Activated CD4-positive, alpha-beta T cell treated with anti-CD3 and anti-CD28 coated beads for 36 hours (primary cell): ENCODE data around the gene DUOXA1. TPM values are rescaled to one million over a fixed set of nuclear protein-coding genes. Genes with fewer than 3 reads are reported as not detected.

Experiments used
- ATAC-seq: fragments of 200-7000 bp; cut with Tn5 transposase; one replicate; pipeline ENCODE4 v1.10.0; 2021; ENCODE audit warnings: mild to moderate bottlenecking, moderate library complexity
- CTCF ChIA-PET: fragments of 350-600 bp; sonication (Branson Sonifier 250); formaldehyde crosslinking; loops from one replicate; lab custom pipeline; 2021; ENCODE audit warnings: antibody characterized with exemption; lab: Charles Lee
- POLR2A ChIA-PET: fragments of 350-600 bp; sonication (Branson Sonifier 250); formaldehyde crosslinking; loops from one replicate; lab custom pipeline; 2021; ENCODE audit warnings: antibody characterized with exemption, inconsistent platforms; lab: Charles Lee
- DNase-seq: peaks from one replicate; pipeline ENCODE4 v3.0.0-alpha.2; 2020
- H3K27ac Mint-ChIP-seq: one replicate; pipeline ENCODE4 v1.8.0; 2021; ENCODE audit warnings: mixed read lengths
- H3K27me3 Mint-ChIP-seq: one replicate; pipeline ENCODE4 v1.8.0; 2021; ENCODE audit warnings: mixed read lengths
- H3K36me3 Mint-ChIP-seq: one replicate; pipeline ENCODE4 v1.8.0; 2021; ENCODE audit warnings: low read depth, mixed read lengths
- H3K4me1 Mint-ChIP-seq: one replicate; pipeline ENCODE4 v1.8.0; 2021; ENCODE audit warnings: mixed read lengths
- H3K4me3 Mint-ChIP-seq: one replicate; pipeline ENCODE4 v1.8.0; 2021; ENCODE audit warnings: mild to moderate bottlenecking, moderate library complexity, mixed read lengths
- H3K9me3 Mint-ChIP-seq: one replicate; pipeline ENCODE4 v1.8.0; 2021; ENCODE audit warnings: low read depth, mixed read lengths
- intact Hi-C, 2 experiments: fragments of 100-400 bp; cut with DNase I in 1 of 2; cut with micrococcal nuclease in 1 of 2; formaldehyde crosslinking; loops; one replicate each; pipeline versions ENCODE4 v1.14.2 to v1.15.1; 2022 to 2024; cut with DNase I, micrococcal nuclease
- total RNA-seq, 2 experiments: library from RNA; stranded (reverse); gene quantifications; one replicate each; pipeline ENCODE4 v1.2.3, GENCODE V29; 2021

Gene DUOXA1
- total RNA-seq, 2 experiments from 2014 or later: 0.19 TPM; not detected in 1

DNA sequence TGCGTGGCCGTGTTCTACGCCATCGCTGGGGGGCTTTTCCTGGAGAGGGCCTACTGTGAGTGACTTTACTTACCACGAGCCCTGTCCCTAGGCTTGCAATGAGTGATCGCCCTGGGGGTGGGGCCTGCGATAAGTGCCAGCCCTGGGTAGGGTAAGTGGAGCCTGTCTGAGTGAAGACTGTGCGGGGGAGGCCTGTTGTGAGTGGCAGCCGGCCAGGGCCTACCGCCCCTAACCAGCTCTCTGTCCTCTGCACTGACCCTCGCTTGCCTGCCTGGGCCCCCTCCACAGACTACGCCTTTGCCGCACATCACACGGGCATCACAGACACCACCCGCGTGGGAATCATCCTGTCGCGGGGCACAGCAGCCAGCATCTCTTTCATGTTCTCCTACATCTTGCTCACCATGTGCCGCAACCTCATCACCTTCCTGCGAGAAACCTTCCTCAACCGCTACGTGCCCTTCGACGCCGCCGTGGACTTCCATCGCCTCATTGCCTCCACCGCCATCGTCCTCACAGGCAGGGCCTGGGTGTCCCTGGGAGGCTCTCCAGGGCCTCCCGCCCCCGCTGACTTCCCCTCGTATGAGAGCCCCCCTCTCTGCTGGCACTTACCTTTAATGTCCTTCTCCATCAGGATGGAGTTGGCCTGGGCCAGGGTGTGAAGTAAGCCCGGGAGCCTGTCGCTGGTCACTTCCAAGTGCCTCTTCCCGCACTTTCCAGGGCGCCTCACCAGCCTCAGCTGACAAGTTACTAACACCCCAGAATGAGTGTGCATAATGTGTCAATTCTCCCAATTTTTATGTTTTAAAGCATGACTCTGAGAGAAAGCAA lies 22.5 kb upstream of the DUOXA1 start:
- ChIA-PET CTCF (no interaction called here), POLR2A (no interaction called here)
- H3K27ac Mint-ChIP-seq: no peak overlapping the region
- no peak for DNase-seq
- H3K9me3 Mint-ChIP-seq: no peaks in the 10 kb centered on the region
- no peak for ATAC-seq
- intact Hi-C loops: no loop called here
- H3K4me1 Mint-ChIP-seq: peaks cover 6% of the 10 kb centered on the region
- H3K36me3 Mint-ChIP-seq: no peaks in the 10 kb centered on the region
- no peak overlapping the region for H3K4me3 Mint-ChIP-seq
- no peaks in the 10 kb centered on the region for H3K27me3 Mint-ChIP-seq

DNA sequence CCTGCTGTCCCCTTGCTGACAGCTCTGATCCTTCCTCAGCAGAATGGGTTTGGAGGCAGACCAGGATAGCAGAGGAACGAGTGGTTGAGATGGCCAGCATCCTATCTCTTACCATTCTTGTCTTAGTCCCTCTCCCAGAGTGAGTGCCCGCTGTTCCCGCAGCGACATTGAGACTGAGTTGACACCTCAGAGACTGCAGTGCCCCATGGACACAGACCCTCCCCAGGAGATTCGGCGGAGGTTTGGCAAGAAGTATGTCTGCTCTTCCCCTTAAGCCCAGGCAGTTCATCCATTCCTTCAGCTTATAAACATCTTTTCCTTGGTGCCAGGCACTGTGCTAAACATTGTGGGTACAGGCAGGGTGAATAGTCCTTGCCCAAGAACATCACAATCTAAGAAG lies 21.3 kb upstream of the DUOXA1 start:
- intact Hi-C loops: no loop called here
- Mint-ChIP-seq H3K27me3 (no peaks in the 10 kb centered on the region), H3K27ac (no peak overlapping the region), H3K4me3 (no peak overlapping the region), H3K9me3 (no peaks in the 10 kb centered on the region), H3K4me1 (no peaks in the 10 kb centered on the region), H3K36me3 (no peaks in the 10 kb centered on the region)
- ATAC-seq: no peak
- POLR2A ChIA-PET: no interaction called here
- no peak for DNase-seq
- CTCF ChIA-PET: interaction anchor here (1.5 kb wide), 1 partner anchor 33 kb away, joined by 3 read pairs; no protein-coding TSS in a partner anchor

DNA sequence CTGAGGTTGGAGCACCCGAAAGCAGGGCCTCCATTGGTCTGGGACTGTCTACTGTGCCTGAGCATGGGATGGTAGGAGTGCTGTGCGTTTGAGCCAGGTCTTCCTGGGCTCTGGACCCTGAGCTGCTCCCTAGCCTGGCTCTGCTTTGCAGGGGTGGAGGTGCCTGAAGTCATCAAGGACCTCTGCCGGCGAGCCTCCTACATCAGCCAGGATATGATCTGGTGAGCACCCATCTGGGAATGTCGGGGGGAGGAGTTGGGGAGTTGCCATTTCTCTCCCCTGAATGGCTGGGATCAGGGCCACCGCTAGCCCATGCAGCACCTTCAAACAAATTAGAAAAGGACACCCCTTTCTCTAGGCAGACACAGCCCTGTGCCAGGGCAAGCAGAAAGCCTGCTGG lies 20.8 kb upstream of the DUOXA1 start:
- Mint-ChIP-seq H3K27me3 (no peaks in the 10 kb centered on the region), H3K9me3 (no peaks in the 10 kb centered on the region), H3K36me3 (no peaks in the 10 kb centered on the region), H3K27ac (no peak overlapping the region), H3K4me1 (no peaks in the 10 kb centered on the region), H3K4me3 (no peak overlapping the region)
- ChIA-PET POLR2A (no interaction called here), CTCF (interaction anchor here (0.7 to 1.5 kb wide), 3 partner anchors 10 to 32 kb away, joined by 3 read pairs; no protein-coding TSS in a partner anchor)
- intact Hi-C loops: no loop called here
- ATAC-seq: no peak
- no peak for DNase-seq

DNA sequence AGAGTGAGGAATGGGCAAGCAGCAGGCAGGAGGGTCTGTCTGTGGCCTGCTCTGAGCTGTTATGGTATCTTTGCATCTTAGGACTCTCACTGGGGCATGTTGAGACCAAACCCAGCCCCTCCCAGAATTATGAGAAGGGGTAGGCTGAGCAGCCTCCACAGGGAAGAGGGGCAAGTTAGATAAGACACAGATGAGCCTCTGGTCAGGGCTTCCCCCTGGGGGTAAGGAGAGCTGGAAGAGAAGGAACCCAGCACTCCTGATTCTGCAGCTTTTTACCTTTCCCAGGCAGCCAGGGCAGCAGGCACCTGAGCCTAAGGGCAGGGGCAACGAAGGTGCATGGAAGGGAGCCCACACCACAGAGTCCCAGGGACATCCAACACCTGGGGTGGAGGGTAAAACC lies 19.4 kb upstream of the DUOXA1 start:
- Mint-ChIP-seq H3K27me3 (no peaks in the 10 kb centered on the region), H3K36me3 (no peaks in the 10 kb centered on the region), H3K9me3 (no peaks in the 10 kb centered on the region), H3K27ac (no peak overlapping the region), H3K4me1 (no peaks in the 10 kb centered on the region), H3K4me3 (no peak overlapping the region)
- CTCF ChIA-PET: interaction anchor here (0.7 to 1.1 kb wide), 2 partner anchors 12 to 49 kb away, joined by 3 read pairs; no protein-coding TSS in a partner anchor
- ATAC-seq: no peak
- DNase-seq: no peak
- POLR2A ChIA-PET: no interaction called here
- intact Hi-C loops: no loop called here

DNA sequence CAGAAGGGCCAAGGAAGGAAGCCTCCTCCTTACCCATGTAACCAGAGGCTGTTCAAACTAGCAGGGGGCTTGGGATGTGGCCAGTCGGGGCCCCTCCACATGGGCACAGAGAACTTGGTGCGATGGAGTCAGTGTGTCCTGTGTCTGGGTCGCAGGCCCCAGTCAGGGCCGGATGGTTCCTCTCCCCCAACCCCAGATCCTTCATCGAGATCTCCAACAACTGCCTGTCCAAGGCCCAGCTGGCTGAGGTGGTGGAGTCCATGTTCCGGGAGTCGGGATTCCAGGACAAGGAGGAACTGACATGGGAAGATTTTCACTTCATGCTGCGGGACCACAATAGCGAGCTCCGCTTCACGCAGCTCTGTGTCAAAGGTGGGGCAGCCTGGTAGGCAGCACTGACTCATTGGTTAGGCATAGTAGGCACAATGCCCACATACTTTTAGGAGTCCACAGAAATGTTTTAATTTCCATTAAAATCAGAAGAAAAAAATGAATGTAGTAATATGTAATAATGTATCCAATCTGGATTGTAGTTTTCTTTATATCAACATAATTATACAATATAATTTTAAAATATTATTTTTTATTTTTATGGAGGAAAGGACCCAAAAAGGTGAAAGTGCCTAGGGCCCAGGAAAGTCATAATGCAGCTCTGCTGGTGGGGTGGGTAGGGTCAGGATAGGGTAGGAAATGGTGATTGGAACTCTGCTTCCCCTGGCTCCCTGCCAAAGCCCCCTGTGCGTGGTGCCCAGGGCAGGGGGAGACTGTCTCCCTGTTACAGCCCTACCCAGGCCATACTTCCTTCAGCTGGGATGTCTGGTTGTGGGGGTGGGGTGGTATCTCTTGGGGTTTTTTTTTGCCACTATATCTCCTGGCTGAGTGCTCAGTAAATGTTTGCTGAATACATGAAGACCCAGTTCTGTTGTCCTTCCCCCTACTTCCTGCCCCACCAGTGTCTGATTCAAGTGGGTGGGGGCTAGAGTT lies 18.7 kb upstream of the DUOXA1 start:
- no peaks in the 10 kb centered on the region for H3K27me3 Mint-ChIP-seq
- ATAC-seq (no peak), DNase-seq (no peak)
- H3K4me3 Mint-ChIP-seq: no peak overlapping the region
- H3K9me3 Mint-ChIP-seq: no peaks in the 10 kb centered on the region
- H3K4me1 Mint-ChIP-seq: no peaks in the 10 kb centered on the region
- ChIA-PET POLR2A (no interaction called here), CTCF (interaction anchor here (0.7 kb wide), 1 partner anchor 13 kb away, joined by 3 read pairs; no protein-coding TSS in a partner anchor)
- intact Hi-C loops: no loop called here
- H3K36me3 Mint-ChIP-seq: no peaks in the 10 kb centered on the region
- H3K27ac Mint-ChIP-seq: no peak overlapping the region

DNA sequence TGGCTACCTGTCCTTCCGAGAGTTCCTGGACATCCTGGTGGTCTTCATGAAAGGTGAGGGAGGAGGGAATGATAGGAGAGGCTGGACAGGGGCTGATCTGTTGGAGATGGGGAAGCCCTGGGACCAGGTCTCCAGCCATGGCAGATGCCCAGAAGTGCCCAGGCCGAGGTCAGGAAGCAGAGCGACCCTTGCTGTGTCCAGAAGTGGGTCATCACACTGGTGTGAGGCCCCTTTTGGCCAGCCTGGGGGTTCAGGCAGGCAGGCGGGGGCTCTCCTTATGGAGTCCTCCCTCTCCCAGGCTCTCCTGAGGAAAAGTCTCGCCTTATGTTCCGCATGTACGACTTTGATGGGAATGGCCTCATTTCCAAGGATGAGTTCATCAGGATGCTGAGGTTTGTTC lies 17.9 kb upstream of the DUOXA1 start:
- DNase-seq (no peak), ATAC-seq (no peak)
- no peaks in the 10 kb centered on the region for H3K27me3 Mint-ChIP-seq
- H3K4me3 Mint-ChIP-seq: no peak overlapping the region
- no peak overlapping the region for H3K27ac Mint-ChIP-seq
- H3K36me3 Mint-ChIP-seq: no peaks in the 10 kb centered on the region
- intact Hi-C loops: no loop called here
- ChIA-PET POLR2A (no interaction called here), CTCF (interaction anchor here (1.4 kb wide), 1 partner anchor 15 kb away, joined by 3 read pairs; no protein-coding TSS in a partner anchor)
- no peaks in the 10 kb centered on the region for H3K9me3 Mint-ChIP-seq
- no peaks in the 10 kb centered on the region for H3K4me1 Mint-ChIP-seq

DNA sequence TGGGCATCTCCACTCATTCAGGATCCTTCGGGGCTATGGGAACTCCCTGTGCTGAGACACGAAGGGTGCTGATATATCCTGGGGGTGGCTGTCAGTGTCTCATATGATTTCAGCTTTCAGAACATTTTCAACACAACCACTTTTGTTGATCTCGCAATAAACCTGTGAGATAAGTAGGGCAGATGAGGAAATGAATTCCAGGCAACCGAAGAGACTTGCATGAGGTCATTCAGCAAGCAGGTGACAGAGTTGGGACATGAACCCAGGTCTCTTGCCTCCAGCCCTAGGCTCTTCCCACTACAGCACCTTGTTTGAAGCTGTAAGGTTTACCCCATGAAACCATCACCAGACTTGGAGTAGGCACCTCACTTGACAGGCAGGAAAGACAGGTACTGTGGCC lies 16.7 kb upstream of the DUOXA1 start:
- ChIA-PET CTCF (interaction anchor here (1.0 to 1.4 kb wide), 2 partner anchors 14 to 58 kb away, joined by 3 to 5 read pairs; no protein-coding TSS in a partner anchor), POLR2A (no interaction called here)
- Mint-ChIP-seq H3K27ac (no peak overlapping the region), H3K4me3 (no peak overlapping the region), H3K27me3 (no peaks in the 10 kb centered on the region), H3K9me3 (no peaks in the 10 kb centered on the region), H3K36me3 (no peaks in the 10 kb centered on the region), H3K4me1 (no peaks in the 10 kb centered on the region)
- DNase-seq (no peak), ATAC-seq (no peak)
- intact Hi-C loops: no loop called here

DNA sequence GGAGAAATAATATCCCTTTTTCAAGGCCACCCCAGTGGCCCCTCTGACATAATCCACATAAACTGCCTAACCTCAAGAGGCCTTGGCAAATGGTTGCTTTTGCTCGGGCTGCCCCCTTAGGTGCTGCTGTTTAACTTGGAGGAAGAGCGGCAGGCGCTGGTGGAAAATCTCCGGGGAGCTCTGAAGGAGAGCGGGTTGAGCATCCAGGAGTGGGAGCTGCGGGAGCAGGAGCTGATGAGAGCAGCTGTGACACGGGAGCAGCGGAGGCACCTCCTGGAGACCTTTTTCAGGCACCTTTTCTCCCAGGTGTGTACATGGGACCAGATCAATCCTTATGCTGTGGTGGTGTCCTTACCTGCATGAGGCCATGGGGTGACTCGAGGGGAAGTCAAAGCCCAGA lies 15.1 kb upstream of the DUOXA1 start:
- H3K36me3 Mint-ChIP-seq: no peaks in the 10 kb centered on the region
- H3K4me3 Mint-ChIP-seq: no peak overlapping the region
- no peaks in the 10 kb centered on the region for H3K27me3 Mint-ChIP-seq
- ChIA-PET CTCF (interaction anchor here (0.6 to 1.8 kb wide), 3 partner anchors 18 to 55 kb away, joined by 3 to 4 read pairs (median 3); no protein-coding TSS in a partner anchor), POLR2A (no interaction called here)
- H3K9me3 Mint-ChIP-seq: no peaks in the 10 kb centered on the region
- no peak for ATAC-seq
- no peaks in the 10 kb centered on the region for H3K4me1 Mint-ChIP-seq
- intact Hi-C loops: no loop called here
- no peak for DNase-seq
- no peak overlapping the region for H3K27ac Mint-ChIP-seq

DNA sequence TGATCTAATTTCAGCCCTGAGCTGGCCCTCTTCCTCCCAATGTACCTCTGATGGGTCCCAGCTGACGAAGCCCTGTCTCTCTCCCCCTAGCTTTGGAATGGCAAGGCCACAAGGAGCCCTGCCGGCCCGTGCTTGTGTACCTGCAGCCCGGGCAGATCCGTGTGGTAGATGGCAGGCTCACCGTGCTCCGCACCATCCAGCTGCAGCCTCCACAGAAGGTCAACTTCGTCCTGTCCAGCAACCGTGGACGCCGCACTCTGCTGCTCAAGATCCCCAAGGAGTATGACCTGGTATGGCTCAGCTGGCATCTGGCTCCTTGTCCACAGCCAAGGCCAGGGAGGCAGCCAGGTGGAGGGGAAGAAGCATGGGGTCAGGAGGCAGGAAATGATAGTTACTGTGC lies 14.3 kb upstream of the DUOXA1 start:
- H3K9me3 Mint-ChIP-seq: no peaks in the 10 kb centered on the region
- POLR2A ChIA-PET: no interaction called here
- no peak overlapping the region for H3K27ac Mint-ChIP-seq
- no peak for DNase-seq
- intact Hi-C loops: no loop called here
- no peaks in the 10 kb centered on the region for H3K36me3 Mint-ChIP-seq
- CTCF ChIA-PET: interaction anchor here (1.8 kb wide), 1 partner anchor 26 kb away, joined by 4 read pairs; no protein-coding TSS in a partner anchor
- no peak for ATAC-seq
- H3K27me3 Mint-ChIP-seq: no peaks in the 10 kb centered on the region
- H3K4me1 Mint-ChIP-seq: no peaks in the 10 kb centered on the region
- H3K4me3 Mint-ChIP-seq: no peak overlapping the region

DNA sequence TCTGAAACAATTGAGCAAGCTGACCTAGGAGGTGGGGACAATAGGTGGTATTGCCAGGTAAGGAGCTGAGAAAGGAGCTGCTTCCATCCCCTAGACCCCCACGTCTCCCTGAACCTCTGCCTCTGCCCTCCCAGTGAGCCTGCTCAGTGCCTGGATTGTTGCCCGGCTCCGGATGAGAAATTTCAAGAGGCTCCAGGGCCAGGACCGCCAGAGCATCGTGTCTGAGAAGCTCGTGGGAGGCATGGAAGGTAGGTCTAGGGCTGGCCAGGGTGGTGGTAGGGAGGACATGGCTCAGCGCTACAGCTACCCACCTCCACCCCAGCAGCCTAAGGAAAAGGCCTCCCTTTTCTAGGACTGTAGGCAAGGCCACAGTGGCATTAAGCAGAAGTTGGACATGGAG lies 13.4 kb upstream of the DUOXA1 start:
- no peak overlapping the region for H3K4me3 Mint-ChIP-seq
- H3K4me1 Mint-ChIP-seq: no peaks in the 10 kb centered on the region
- intact Hi-C loops: no loop called here
- ChIA-PET POLR2A (no interaction called here), CTCF (interaction anchor here (1.0 to 1.8 kb wide), 2 partner anchors 12 to 25 kb away, joined by 3 to 4 read pairs; no protein-coding TSS in a partner anchor)
- no peak for ATAC-seq
- no peaks in the 10 kb centered on the region for H3K36me3 Mint-ChIP-seq
- no peak overlapping the region for H3K27ac Mint-ChIP-seq
- H3K27me3 Mint-ChIP-seq: no peaks in the 10 kb centered on the region
- no peaks in the 10 kb centered on the region for H3K9me3 Mint-ChIP-seq
- no peak for DNase-seq

DNA sequence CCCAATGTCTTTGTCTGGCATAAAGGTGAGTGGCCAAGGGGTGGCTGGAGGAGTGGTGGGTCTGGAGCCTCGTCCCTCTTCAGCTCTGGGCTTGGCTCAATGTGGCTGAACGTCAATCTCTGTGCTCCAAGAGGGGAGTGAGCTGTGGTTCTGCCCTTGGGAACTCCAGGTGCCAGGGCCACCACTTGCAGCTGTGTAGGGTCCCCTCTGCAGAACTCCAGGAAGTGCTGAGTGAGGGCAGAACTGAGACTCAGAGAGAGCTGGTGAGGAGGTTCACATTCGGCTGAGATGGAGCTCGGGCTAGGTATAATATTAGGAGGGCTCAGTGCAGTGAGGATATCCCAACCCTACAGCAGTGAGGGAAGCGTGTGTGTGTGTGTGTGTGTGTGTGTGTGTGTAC lies 11.7 kb upstream of the DUOXA1 start:
- H3K4me3 Mint-ChIP-seq: no peak overlapping the region
- no peaks in the 10 kb centered on the region for H3K36me3 Mint-ChIP-seq
- no peaks in the 10 kb centered on the region for H3K9me3 Mint-ChIP-seq
- ATAC-seq (no peak), DNase-seq (no peak)
- intact Hi-C loops: no loop called here
- no peak overlapping the region for H3K27ac Mint-ChIP-seq
- peaks cover under 1% of the 10 kb centered on the region for H3K4me1 Mint-ChIP-seq
- ChIA-PET POLR2A (no interaction called here), CTCF (interaction anchor here (1.4 to 2.3 kb wide), 3 partner anchors 9 to 23 kb away, joined by 4 to 12 read pairs (median 5); no protein-coding TSS in a partner anchor)
- H3K27me3 Mint-ChIP-seq: peaks cover 4% of the 10 kb centered on the region
